Rectal smooth muscle tissue (tissue), 1 donor: Measurements from ENCODE around the gene TSPO.

Source experiments
- H3K27ac ChIP-seq: one replicate; pipeline ENCODE4 v1.7.0; 2013; ENCODE audit warnings: low read depth, low read length, inconsistent platforms
- H3K27me3 ChIP-seq: one replicate; pipeline ENCODE4 v1.7.0; 2013; ENCODE audit warnings: low read length; ENCODE audit not compliant: control insufficient read depth, insufficient read depth
- H3K36me3 ChIP-seq: one replicate; pipeline ENCODE4 v1.7.0; 2013; ENCODE audit warnings: low read length; ENCODE audit not compliant: control insufficient read depth, insufficient read depth
- H3K4me1 ChIP-seq: one replicate; pipeline ENCODE4 v1.7.0; 2013; ENCODE audit warnings: low read length; ENCODE audit not compliant: control insufficient read depth, insufficient read depth
- H3K4me3 ChIP-seq: one replicate; pipeline ENCODE4 v1.7.0; 2013; ENCODE audit warnings: low read length
- H3K9ac ChIP-seq: one replicate; pipeline ENCODE4 v1.7.0; 2013; ENCODE audit warnings: low read length

Gene TSPO

GRCh38 chr22:43188829-43189545 lies 37.6 kb downstream of the TSPO start:
- Histone ChIP-seq H3K27me3 (no peaks in the 10 kb centered on the region), H3K36me3 (no peaks in the 10 kb centered on the region), H3K4me3 (no peak overlapping the region), H3K4me1 (peaks cover 7% of the 10 kb centered on the region), H3K9ac (no peak overlapping the region), H3K27ac (no peak overlapping the region)

DNA sequence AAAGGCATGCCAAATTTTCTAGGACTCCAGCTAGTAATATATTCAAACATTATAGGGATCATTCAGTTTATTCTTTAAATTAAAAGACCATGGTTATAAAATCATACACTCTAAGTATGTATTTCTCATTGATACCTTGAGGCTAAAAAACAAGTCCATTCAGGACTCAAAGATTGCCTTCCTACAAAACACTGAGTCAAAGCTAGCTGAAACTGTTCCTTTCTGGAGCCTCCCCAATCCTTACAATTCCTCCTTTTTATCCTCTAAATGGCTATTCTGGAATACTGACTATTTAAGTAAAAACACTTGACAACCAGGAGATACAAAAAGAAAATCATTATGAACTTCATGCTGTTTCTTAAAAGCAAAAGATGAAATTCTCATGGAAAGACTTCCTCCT lies 40.5 kb downstream of the TSPO start:
- no peaks in the 10 kb centered on the region for H3K27me3 ChIP-seq
- H3K36me3 ChIP-seq: no peaks in the 10 kb centered on the region
- H3K9ac ChIP-seq: no peak overlapping the region
- no peaks in the 10 kb centered on the region for H3K4me1 ChIP-seq
- no peak overlapping the region for H3K27ac ChIP-seq
- H3K4me3 ChIP-seq: no peak overlapping the region

GRCh38 chr22:43197271-43197941 lies 46.0 kb downstream of the TSPO start:
- Histone ChIP-seq H3K9ac (no peak overlapping the region), H3K27me3 (no peaks in the 10 kb centered on the region), H3K36me3 (no peaks in the 10 kb centered on the region), H3K27ac (no peak overlapping the region), H3K4me1 (no peaks in the 10 kb centered on the region), H3K4me3 (no peak overlapping the region)

DNA sequence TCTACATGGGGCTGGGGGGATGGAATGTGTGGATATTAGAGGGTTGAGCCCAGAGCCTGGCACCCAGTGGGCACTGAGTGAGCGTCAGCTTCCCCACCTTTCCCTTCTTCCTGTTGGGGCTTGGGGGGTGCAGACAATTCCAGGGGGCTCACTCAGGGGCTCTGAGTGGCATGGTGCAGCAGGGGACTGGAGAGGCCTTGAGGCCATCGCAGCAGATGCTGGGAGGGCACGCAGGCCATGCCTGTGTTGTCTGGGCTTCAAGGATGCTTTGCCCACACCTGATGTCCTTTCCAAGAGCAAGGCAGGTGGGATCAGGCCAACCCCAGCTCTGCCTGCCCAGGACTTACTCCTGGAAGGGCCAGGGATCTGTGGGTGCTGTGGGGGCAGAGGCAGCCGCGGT lies 46.8 kb downstream of the TSPO start:
- Histone ChIP-seq H3K9ac (no peak overlapping the region), H3K4me3 (no peak overlapping the region), H3K27ac (no peak overlapping the region), H3K4me1 (no peaks in the 10 kb centered on the region), H3K36me3 (no peaks in the 10 kb centered on the region), H3K27me3 (no peaks in the 10 kb centered on the region)

- H3K4me1 ChIP-seq: no peaks in the 10 kb centered on the region
- no peak overlapping the region for H3K27ac ChIP-seq
- no peaks in the 10 kb centered on the region for H3K36me3 ChIP-seq
- H3K9ac ChIP-seq: no peak overlapping the region
- H3K27me3 ChIP-seq: no peaks in the 10 kb centered on the region
- no peak overlapping the region for H3K4me3 ChIP-seq
Observed at GRCh38 chr22:43198936-43199335, 47.6 kb downstream of the TSPO start.

- Histone ChIP-seq H3K4me1 (no peaks in the 10 kb centered on the region), H3K36me3 (no peaks in the 10 kb centered on the region), H3K9ac (no peak overlapping the region), H3K27ac (no peak overlapping the region), H3K27me3 (no peaks in the 10 kb centered on the region), H3K4me3 (no peak overlapping the region)
Observed at GRCh38 chr22:43199541-43199940, 48.2 kb downstream of the TSPO start.

DNA sequence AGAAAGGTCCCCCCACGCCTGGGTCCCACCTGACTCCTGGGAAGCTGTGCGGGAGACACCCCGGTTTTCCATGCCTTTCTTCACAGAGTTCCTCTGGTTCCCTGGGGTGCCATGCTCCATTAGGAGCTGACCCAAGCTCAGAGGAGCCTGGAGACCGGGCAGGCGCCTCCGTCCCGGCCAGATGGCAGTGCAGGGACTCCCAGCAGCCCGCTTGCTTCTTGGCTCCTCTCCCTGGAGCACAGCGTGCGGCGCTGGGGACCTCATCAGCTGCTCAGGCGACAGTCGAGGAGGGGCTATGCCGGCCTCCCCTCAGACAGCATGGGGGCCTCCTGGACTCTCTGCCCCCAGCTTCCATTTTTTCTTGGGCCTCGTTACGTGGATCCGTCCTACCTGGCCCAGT lies 48.7 kb downstream of the TSPO start:
- H3K4me1 ChIP-seq: no peaks in the 10 kb centered on the region
- H3K36me3 ChIP-seq: no peaks in the 10 kb centered on the region
- H3K27ac ChIP-seq: no peak overlapping the region
- H3K9ac ChIP-seq: no peak overlapping the region
- no peaks in the 10 kb centered on the region for H3K27me3 ChIP-seq
- H3K4me3 ChIP-seq: no peak overlapping the region

- Histone ChIP-seq H3K27ac (no peak overlapping the region), H3K9ac (no peak overlapping the region), H3K4me1 (no peaks in the 10 kb centered on the region), H3K4me3 (no peak overlapping the region), H3K36me3 (no peaks in the 10 kb centered on the region), H3K27me3 (no peaks in the 10 kb centered on the region)
Observed at GRCh38 chr22:43200555-43200954, 49.2 kb downstream of the TSPO start.

DNA sequence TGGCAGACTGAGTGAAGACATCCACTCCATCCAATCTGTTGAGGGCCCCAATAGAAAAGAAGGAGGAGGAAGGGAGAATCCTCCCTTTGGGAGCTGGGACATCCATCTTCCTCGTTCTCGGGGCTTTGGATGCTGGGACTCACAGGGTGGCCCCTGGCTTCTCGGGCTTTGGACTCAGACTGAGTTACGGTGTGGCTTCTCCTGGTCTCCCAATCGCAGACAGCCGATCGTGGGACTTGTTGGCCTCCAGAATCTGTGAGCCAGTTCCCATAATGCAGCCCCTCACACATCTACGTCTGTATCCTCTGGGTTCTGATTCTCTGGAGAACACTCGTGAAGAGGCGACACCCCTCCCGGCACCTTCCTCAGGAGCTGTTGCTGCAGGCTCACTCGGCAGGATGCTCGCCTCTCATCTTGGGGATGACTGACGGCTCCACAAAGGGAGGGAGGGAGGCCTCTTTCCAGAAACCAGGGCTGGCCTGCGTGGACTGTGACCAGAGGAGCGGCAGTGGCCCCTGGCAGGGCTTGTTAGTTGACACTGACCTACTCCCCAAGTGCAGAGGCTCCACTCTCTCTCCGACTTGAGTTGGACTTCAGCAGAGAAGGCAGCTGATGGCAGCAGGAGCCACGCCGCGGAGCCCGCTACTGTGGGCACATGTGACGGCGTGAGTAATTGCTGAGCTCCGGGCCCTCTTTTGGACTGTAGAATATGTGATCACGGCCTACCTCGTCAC lies 50.3 kb downstream of the TSPO start:
- no peaks in the 10 kb centered on the region for H3K4me1 ChIP-seq
- H3K27me3 ChIP-seq: peaks cover 5% of the 10 kb centered on the region
- no peaks in the 10 kb centered on the region for H3K36me3 ChIP-seq
- H3K4me3 ChIP-seq: no peak overlapping the region
- H3K27ac ChIP-seq: no peak overlapping the region
- no peak overlapping the region for H3K9ac ChIP-seq

GRCh38 chr22:43202326-43202725 lies 51.0 kb downstream of the TSPO start:
- no peak overlapping the region for H3K4me3 ChIP-seq
- no peak overlapping the region for H3K9ac ChIP-seq
- no peaks in the 10 kb centered on the region for H3K4me1 ChIP-seq
- H3K27me3 ChIP-seq: peaks cover 9% of the 10 kb centered on the region
- no peaks in the 10 kb centered on the region for H3K36me3 ChIP-seq
- H3K27ac ChIP-seq: no peak overlapping the region

DNA sequence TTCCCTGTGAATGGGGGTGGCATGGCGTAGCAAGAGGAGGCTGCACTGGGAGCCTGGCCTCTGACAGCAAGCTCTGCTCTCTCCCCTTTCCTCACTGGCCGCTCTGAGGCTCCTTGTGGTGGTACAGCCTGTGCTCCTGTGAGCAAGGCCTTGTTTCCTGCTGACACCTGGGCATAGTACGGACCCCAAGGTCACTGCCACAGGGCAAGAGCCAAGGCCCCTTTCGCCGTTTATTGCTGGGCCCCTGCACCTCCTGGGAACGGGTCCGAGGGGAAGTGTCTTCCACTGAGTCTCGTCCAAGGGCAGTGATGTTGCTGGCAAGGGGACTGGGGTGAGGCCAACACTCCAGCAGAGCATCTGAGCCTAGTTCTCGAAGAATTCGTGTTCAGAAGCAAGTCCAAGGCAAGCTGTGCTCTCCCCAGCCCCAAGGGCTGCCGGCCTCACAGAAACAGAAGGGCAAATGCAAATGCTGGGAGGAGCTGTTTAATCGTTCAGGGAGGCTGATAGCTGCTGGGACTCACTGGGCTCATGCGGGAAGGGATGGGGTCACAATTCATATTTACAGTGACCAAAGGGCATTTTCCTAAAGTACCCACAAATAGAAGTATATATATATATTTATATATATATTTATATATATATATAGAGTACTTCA lies 51.5 kb downstream of the TSPO start:
- H3K9ac ChIP-seq: no peak overlapping the region
- peaks cover 9% of the 10 kb centered on the region for H3K27me3 ChIP-seq
- no peaks in the 10 kb centered on the region for H3K4me1 ChIP-seq
- no peak overlapping the region for H3K27ac ChIP-seq
- H3K4me3 ChIP-seq: no peak overlapping the region
- H3K36me3 ChIP-seq: no peaks in the 10 kb centered on the region

- Histone ChIP-seq H3K27ac (no peak overlapping the region), H3K27me3 (peaks cover 9% of the 10 kb centered on the region), H3K4me3 (no peak overlapping the region), H3K4me1 (no peaks in the 10 kb centered on the region), H3K36me3 (no peaks in the 10 kb centered on the region), H3K9ac (no peak overlapping the region)
Observed at GRCh38 chr22:43203471-43203981, 52.2 kb downstream of the TSPO start.
